ENCODE results near the gene KIAA0232.

KIAA0232 gene

DNA sequence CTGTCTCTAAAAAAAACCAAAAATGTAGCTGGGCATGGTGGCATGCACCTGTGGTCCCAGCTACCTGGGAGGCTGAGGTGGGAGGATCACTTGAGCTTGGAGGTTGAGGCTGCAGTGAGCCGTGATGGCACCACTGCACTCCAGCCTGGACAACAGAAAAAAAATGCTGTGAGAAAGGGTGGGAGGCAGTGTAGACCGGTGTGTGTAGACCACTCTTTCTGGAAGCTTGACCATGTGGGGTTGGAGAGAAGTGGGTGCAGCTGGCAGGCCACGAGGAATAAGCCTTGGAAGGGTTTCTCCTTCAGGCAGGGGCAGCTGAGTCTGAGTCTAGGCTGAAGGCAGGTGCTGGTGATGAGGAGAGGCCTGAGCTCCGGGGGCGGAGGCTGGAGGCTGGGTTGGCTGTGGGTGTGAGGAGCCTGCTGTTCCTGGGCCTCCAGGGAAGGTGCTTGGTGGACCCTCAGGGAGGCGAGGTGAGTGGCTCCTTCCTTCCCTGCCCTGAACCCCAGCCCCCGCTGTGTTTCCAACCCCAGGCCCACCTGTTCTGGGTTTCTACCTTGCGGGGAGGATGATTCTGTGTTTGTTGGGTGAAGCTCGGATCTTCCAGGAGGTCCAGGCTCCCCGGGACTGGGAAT, 117.8 kb downstream of the KIAA0232 start:
- Histone ChIP-seq H3K79me2 (ENCODE audit: control insufficient read depth, low read length) (no peaks in the 10 kb centered on the region), H3K27me3 (ENCODE audit: control insufficient read depth, low read length) (no peaks in the 10 kb centered on the region), H3K9me3 (ENCODE audit: control insufficient read depth, insufficient read depth, low read length) (no peaks in the 10 kb centered on the region), H3K27ac (ENCODE audit: low read depth, low read length) (no peak overlapping the region), H3K9me2 (replicated peaks; ENCODE audit: control insufficient read depth, low read length) (no peaks in the 10 kb centered on the region), H3K4me2 (ENCODE audit: low read length) (no peak overlapping the region), H4K20me1 (ENCODE audit: control insufficient read depth, insufficient read depth, low read depth, low read length) (no peaks in the 10 kb centered on the region), H3K4me1 (ENCODE audit: control insufficient read depth, low read length) (no peaks in the 10 kb centered on the region), H3K36me3 (ENCODE audit: control insufficient read depth, low read length) (no peaks in the 10 kb centered on the region), H3K4me3 (ENCODE audit: low read length) (no peak overlapping the region), H3F3A (ENCODE audit: control insufficient read depth, insufficient read depth) (no peaks in the 10 kb centered on the region)
- TF ChIP-seq EZH2phosphoT487 (IDR thresholded peaks at IDR 0.05; ENCODE audit: borderline replicate concordance, low read length): no peak
- TF ChIP-seq, protein P1, sequence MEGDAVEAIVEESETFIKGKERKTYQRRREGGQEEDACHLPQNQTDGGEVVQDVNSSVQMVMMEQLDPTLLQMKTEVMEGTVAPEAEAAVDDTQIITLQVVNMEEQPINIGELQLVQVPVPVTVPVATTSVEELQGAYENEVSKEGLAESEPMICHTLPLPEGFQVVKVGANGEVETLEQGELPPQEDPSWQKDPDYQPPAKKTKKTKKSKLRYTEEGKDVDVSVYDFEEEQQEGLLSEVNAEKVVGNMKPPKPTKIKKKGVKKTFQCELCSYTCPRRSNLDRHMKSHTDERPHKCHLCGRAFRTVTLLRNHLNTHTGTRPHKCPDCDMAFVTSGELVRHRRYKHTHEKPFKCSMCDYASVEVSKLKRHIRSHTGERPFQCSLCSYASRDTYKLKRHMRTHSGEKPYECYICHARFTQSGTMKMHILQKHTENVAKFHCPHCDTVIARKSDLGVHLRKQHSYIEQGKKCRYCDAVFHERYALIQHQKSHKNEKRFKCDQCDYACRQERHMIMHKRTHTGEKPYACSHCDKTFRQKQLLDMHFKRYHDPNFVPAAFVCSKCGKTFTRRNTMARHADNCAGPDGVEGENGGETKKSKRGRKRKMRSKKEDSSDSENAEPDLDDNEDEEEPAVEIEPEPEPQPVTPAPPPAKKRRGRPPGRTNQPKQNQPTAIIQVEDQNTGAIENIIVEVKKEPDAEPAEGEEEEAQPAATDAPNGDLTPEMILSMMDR (IDR thresholded peaks at IDR 0.05; ENCODE audit: low read depth, low read length, poor library complexity, severe bottlenecking): no peak

DNA sequence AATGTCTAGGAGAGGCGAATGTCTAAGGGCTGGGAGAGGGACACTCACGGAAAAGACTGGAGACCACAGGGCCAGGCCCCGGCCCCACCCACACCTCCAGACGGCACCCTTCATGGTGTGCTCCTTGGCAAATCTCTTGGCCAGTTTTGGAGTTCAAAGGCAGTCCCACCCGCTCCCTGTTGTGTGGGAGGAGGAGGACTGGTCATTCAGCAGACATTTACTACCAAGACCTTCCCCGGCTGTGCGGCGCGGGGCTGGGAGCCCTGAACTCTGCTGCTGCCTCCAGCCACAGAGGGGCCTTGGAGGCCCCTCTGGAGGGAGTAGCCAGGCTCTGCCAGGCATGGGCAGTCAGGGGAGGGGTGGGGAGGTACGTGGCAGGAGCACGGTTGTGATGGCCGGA, 118.4 kb downstream of the KIAA0232 start:
- Histone ChIP-seq H3K9me2 (replicated peaks; ENCODE audit: control insufficient read depth, low read length) (no peaks in the 10 kb centered on the region), H3K4me1 (ENCODE audit: control insufficient read depth, low read length) (no peaks in the 10 kb centered on the region), H3K4me3 (ENCODE audit: low read length) (no peak overlapping the region), H3K27me3 (ENCODE audit: control insufficient read depth, low read length) (no peaks in the 10 kb centered on the region), H3K27ac (ENCODE audit: low read depth, low read length) (no peak overlapping the region), H3K79me2 (ENCODE audit: control insufficient read depth, low read length) (no peaks in the 10 kb centered on the region), H4K20me1 (ENCODE audit: control insufficient read depth, insufficient read depth, low read depth, low read length) (no peaks in the 10 kb centered on the region), H3F3A (ENCODE audit: control insufficient read depth, insufficient read depth) (no peaks in the 10 kb centered on the region), H3K9me3 (ENCODE audit: control insufficient read depth, insufficient read depth, low read length) (no peaks in the 10 kb centered on the region), H3K36me3 (ENCODE audit: control insufficient read depth, low read length) (no peaks in the 10 kb centered on the region), H3K4me2 (ENCODE audit: low read length) (no peak overlapping the region)
- TF ChIP-seq, protein P1 (IDR thresholded peaks at IDR 0.05; ENCODE audit: low read depth, low read length, poor library complexity, severe bottlenecking): no peak
- TF ChIP-seq EZH2phosphoT487 (IDR thresholded peaks at IDR 0.05; ENCODE audit: borderline replicate concordance, low read length): no peak

- H3K27me3 ChIP-seq (ENCODE audit: control insufficient read depth, low read length): no peaks in the 10 kb centered on the region
- TF ChIP-seq EZH2phosphoT487 (IDR thresholded peaks at IDR 0.05; ENCODE audit: borderline replicate concordance, low read length): no peak
- TF ChIP-seq, protein P1 (IDR thresholded peaks at IDR 0.05; ENCODE audit: low read depth, low read length, poor library complexity, severe bottlenecking): no peak
- H3K4me3 ChIP-seq (ENCODE audit: low read length): no peak overlapping the region
- no peak overlapping the region for H3K27ac ChIP-seq (ENCODE audit: low read depth, low read length)
- H3K79me2 ChIP-seq (ENCODE audit: control insufficient read depth, low read length): no peaks in the 10 kb centered on the region
- H3K9me3 ChIP-seq (ENCODE audit: control insufficient read depth, insufficient read depth, low read length): no peaks in the 10 kb centered on the region
- no peaks in the 10 kb centered on the region for H3K4me1 ChIP-seq (ENCODE audit: control insufficient read depth, low read length)
- H3K4me2 ChIP-seq (ENCODE audit: low read length): no peak overlapping the region
- H3K36me3 ChIP-seq (ENCODE audit: control insufficient read depth, low read length): no peaks in the 10 kb centered on the region
- no peaks in the 10 kb centered on the region for H3K9me2 ChIP-seq (replicated peaks; ENCODE audit: control insufficient read depth, low read length)
- H3F3A ChIP-seq (ENCODE audit: control insufficient read depth, insufficient read depth): no peaks in the 10 kb centered on the region
- no peaks in the 10 kb centered on the region for H4K20me1 ChIP-seq (ENCODE audit: control insufficient read depth, insufficient read depth, low read depth, low read length)
Measured at GRCh38 chr4:6901669-6902317, 119.3 kb downstream of the KIAA0232 start.
